ENCODE measurements around the gene ADAM22. TPM values are rescaled to one million over a fixed set of nuclear protein-coding genes. Genes with fewer than 3 reads are reported as not detected.

ADAM22 gene
- total and polyA plus RNA-seq, 2 experiments from 2014 or later = 1.6 to 9.8 TPM

GRCh38 chr7:88172842-88173241 lies 238.8 kb downstream of the ADAM22 start:
- H3K4me2 ChIP-seq = no peak overlapping the region
- H4K20me1 ChIP-seq (ENCODE audit: insufficient read depth, poor library complexity, severe bottlenecking) = no peaks in the 10 kb centered on the region
- no peaks in the 10 kb centered on the region for H3K27me3 ChIP-seq
- no peaks in the 10 kb centered on the region for H3K4me1 ChIP-seq (ENCODE audit: insufficient read depth)
- no peak overlapping the region for H3K4me3 ChIP-seq
- no peaks in the 10 kb centered on the region for H3K36me3 ChIP-seq (replicated peaks; ENCODE audit: insufficient read depth, low read depth)
- WGBS (ENCODE audit: low lambda C conversion rate, missing lambda C conversion rate) = 97% methylated on average over 4 of the region's 4 CpGs
- H2AFZ ChIP-seq = no peak overlapping the region
- H3K9me3 ChIP-seq (ENCODE audit: low read depth) = no peaks in the 10 kb centered on the region
- DNase-seq (ENCODE audit: low spot score) = no peak
- no peak overlapping the region for H3K27ac ChIP-seq
- TF ChIP-seq EZH2phosphoT487 (IDR thresholded peaks at IDR 0.05; ENCODE audit: low read depth, severe bottlenecking, unreplicated experiment) (no peak), EZH2 (IDR thresholded peaks at IDR 0.05; ENCODE audit: borderline replicate concordance) (no peak), CTCF (IDR thresholded peaks at IDR 0.05; ENCODE audit: poor library complexity) (no peak)
- no peaks in the 10 kb centered on the region for H3K9me2 ChIP-seq (replicated peaks; ENCODE audit: insufficient read depth)
- no peaks in the 10 kb centered on the region for H3K79me2 ChIP-seq

- no peaks in the 10 kb centered on the region for H3K79me2 ChIP-seq
- no peak overlapping the region for H3K4me2 ChIP-seq
- H3K4me1 ChIP-seq (ENCODE audit: insufficient read depth) = no peaks in the 10 kb centered on the region
- no peaks in the 10 kb centered on the region for H3K36me3 ChIP-seq (replicated peaks; ENCODE audit: insufficient read depth, low read depth)
- H3K9me3 ChIP-seq (ENCODE audit: low read depth) = no peaks in the 10 kb centered on the region
- no peak overlapping the region for H3K4me3 ChIP-seq
- H4K20me1 ChIP-seq (ENCODE audit: insufficient read depth, poor library complexity, severe bottlenecking) = no peaks in the 10 kb centered on the region
- no peaks in the 10 kb centered on the region for H3K9me2 ChIP-seq (replicated peaks; ENCODE audit: insufficient read depth)
- no peak overlapping the region for H3K27ac ChIP-seq
- 88% methylated on average over 5 of the region's 5 CpGs for WGBS (ENCODE audit: low lambda C conversion rate, missing lambda C conversion rate)
- no peaks in the 10 kb centered on the region for H3K27me3 ChIP-seq
- TF ChIP-seq CTCF (IDR thresholded peaks at IDR 0.05; ENCODE audit: poor library complexity) (no peak), EZH2phosphoT487 (IDR thresholded peaks at IDR 0.05; ENCODE audit: low read depth, severe bottlenecking, unreplicated experiment) (no peak), EZH2 (IDR thresholded peaks at IDR 0.05; ENCODE audit: borderline replicate concordance) (no peak)
- DNase-seq (ENCODE audit: low spot score) = no peak
- H2AFZ ChIP-seq = no peak overlapping the region
These were observed 242.1 kb downstream of the ADAM22 start for GRCh38 chr7:88176190-88176589.

- Histone ChIP-seq H3K4me2 (no peak overlapping the region), H2AFZ (no peak overlapping the region), H3K4me1 (ENCODE audit: insufficient read depth) (no peaks in the 10 kb centered on the region), H3K27me3 (no peaks in the 10 kb centered on the region), H3K27ac (no peak overlapping the region), H3K79me2 (no peaks in the 10 kb centered on the region), H4K20me1 (ENCODE audit: insufficient read depth, poor library complexity, severe bottlenecking) (no peaks in the 10 kb centered on the region), H3K9me3 (ENCODE audit: low read depth) (no peaks in the 10 kb centered on the region), H3K36me3 (replicated peaks; ENCODE audit: insufficient read depth, low read depth) (no peaks in the 10 kb centered on the region), H3K9me2 (replicated peaks; ENCODE audit: insufficient read depth) (no peaks in the 10 kb centered on the region), H3K4me3 (no peak overlapping the region)
- WGBS (ENCODE audit: low lambda C conversion rate, missing lambda C conversion rate) = 70% methylated on average over 1 of the region's 1 CpG
- TF ChIP-seq EZH2 (IDR thresholded peaks at IDR 0.05; ENCODE audit: borderline replicate concordance) = no peak
- TF ChIP-seq CTCF (IDR thresholded peaks at IDR 0.05; ENCODE audit: poor library complexity) = no peak
- no peak for DNase-seq (ENCODE audit: low spot score)
These were observed 249.0 kb downstream of the ADAM22 start for GRCh38 chr7:88183051-88183450.

- Histone ChIP-seq H2AFZ (no peak overlapping the region), H3K9me2 (replicated peaks; ENCODE audit: insufficient read depth) (no peaks in the 10 kb centered on the region), H3K27me3 (no peaks in the 10 kb centered on the region), H3K36me3 (replicated peaks; ENCODE audit: insufficient read depth, low read depth) (no peaks in the 10 kb centered on the region), H3K4me1 (ENCODE audit: insufficient read depth) (no peaks in the 10 kb centered on the region), H3K4me3 (no peak overlapping the region), H3K4me2 (no peak overlapping the region), H3K9me3 (ENCODE audit: low read depth) (no peaks in the 10 kb centered on the region), H3K27ac (no peak overlapping the region), H4K20me1 (ENCODE audit: insufficient read depth, poor library complexity, severe bottlenecking) (no peaks in the 10 kb centered on the region), H3K79me2 (no peaks in the 10 kb centered on the region)
- DNase-seq (ENCODE audit: low spot score) = no peak
- TF ChIP-seq EZH2phosphoT487 (IDR thresholded peaks at IDR 0.05; ENCODE audit: low read depth, severe bottlenecking, unreplicated experiment) (no peak), EZH2 (IDR thresholded peaks at IDR 0.05; ENCODE audit: borderline replicate concordance) (no peak), CTCF (IDR thresholded peaks at IDR 0.05; ENCODE audit: poor library complexity) (no peak)
- WGBS (ENCODE audit: low lambda C conversion rate, missing lambda C conversion rate) = 82% methylated on average over 5 of the region's 5 CpGs
These were observed 250.8 kb downstream of the ADAM22 start for GRCh38 chr7:88184848-88185304.

Data from hepatocyte (in vitro differentiated cells).